HepG2 (cell line): ENCODE data around the gene DHRS13.

ENCODE experiments used
- BCLAF1 ChIP-seq: fragments of 450-650 bp; IDR thresholded peaks from 2 replicates; pipeline ENCODE4 v1.6.1; 2017; ENCODE audit warnings: mild to moderate bottlenecking
- CEBPB ChIP-seq: IDR thresholded peaks from 2 replicates; pipeline ENCODE4 v1.6.1; 2011; ENCODE audit warnings: low read depth, low read length, improper control_type of control experiment, borderline replicate concordance
- CTCF ChIP-seq: sonication (generic); formaldehyde crosslinking; IDR thresholded peaks from 2 replicates; pipeline ENCODE4 v1.5.0; 2020; ENCODE audit warnings: mild to moderate bottlenecking, missing genetic modification reagents, moderate library complexity
- NR3C1 ChIP-seq: sonication (generic); formaldehyde crosslinking; IDR thresholded peaks from 2 replicates; pipeline ENCODE4 v1.4.0; 2020; ENCODE audit warnings: missing genetic modification reagents
- POLR2AphosphoS5 ChIP-seq: IDR thresholded peaks from 2 replicates; pipeline ENCODE4 v1.6.1; 2012; ENCODE audit warnings: low read depth, low read length
- RNF219 ChIP-seq: sonication (generic); formaldehyde crosslinking; IDR thresholded peaks from 2 replicates; pipeline ENCODE4 v1.5.0; 2020; ENCODE audit warnings: mild to moderate bottlenecking, missing genetic modification reagents
- SNRNP70 ChIP-seq: fragments of 200-400 bp; formaldehyde crosslinking; IDR thresholded peaks from 2 replicates; pipeline ENCODE4 v1.6.1; 2017; ENCODE audit warnings: mild to moderate bottlenecking, low read depth, low read length, moderate library complexity
- TRIM24 ChIP-seq: sonication (generic); formaldehyde crosslinking; IDR thresholded peaks from 2 replicates; pipeline ENCODE4 v1.8.0; 2022; ENCODE audit warnings: mild to moderate bottlenecking, missing genetic modification reagents
- ZBTB49 ChIP-seq: sonication (generic); formaldehyde crosslinking; IDR thresholded peaks from 2 replicates; pipeline ENCODE4 v1.4.0; 2020; ENCODE audit warnings: missing genetic modification reagents, borderline replicate concordance
- ZMAT5 ChIP-seq: sonication (generic); formaldehyde crosslinking; IDR thresholded peaks from 2 replicates; pipeline ENCODE4 v1.5.0; 2020; ENCODE audit warnings: mild to moderate bottlenecking, low read depth, missing genetic modification reagents, borderline replicate concordance
- ZNF124 ChIP-seq: sonication (generic); formaldehyde crosslinking; IDR thresholded peaks from 2 replicates; pipeline ENCODE4 v1.4.0; 2020; ENCODE audit warnings: missing genetic modification reagents
- ZNF460 ChIP-seq: sonication (generic); formaldehyde crosslinking; IDR thresholded peaks from 2 replicates; pipeline ENCODE4 v1.5.1; 2020; ENCODE audit warnings: missing genetic modification reagents, mild to moderate bottlenecking, borderline replicate concordance

GRCh38 chr17:28907709-28908475, 5.0 kb upstream of the DHRS13 start:
- TF ChIP-seq CTCF (CRISPR knock-in tag) (no peak), ZNF124 (no peak), POLR2AphosphoS5 (no peak), CEBPB (peak; percentile 47; the same call in 1 of the 2 replicates), TRIM24 (CRISPR knock-in tag) (no peak), SNRNP70 (no peak), RNF219 (CRISPR knock-in tag) (no peak), ZNF460 (CRISPR knock-in tag) (no peak), NR3C1 (no peak), ZBTB49 (CRISPR knock-in tag) (no peak), BCLAF1 (no peak), ZMAT5 (CRISPR knock-in tag) (no peak)
